GM21360 (cell line): ENCODE data around the gene ELK3.

Experiments
- ATAC-seq: cut with Tn5 transposase; IDR thresholded peaks from one replicate; pipeline ENCODE4 v1.9.1; 2021; ENCODE audit warnings: mild to moderate bottlenecking, moderate library complexity; ENCODE audit not compliant: unreplicated experiment

ELK3 gene

GRCh38 chr12:96193725-96194575 is at the start of gene ELK3:
Gene ELK3 (plus strand): TSS chr12:96194375.
- ATAC-seq, result peak; percentile 34

- ATAC-seq, result no peak
Measured at GRCh38 chr12:96146747-96147146, 47.4 kb upstream of the ELK3 start.

- ATAC-seq, result no peak
Measured at GRCh38 chr12:96150442-96150841, 43.7 kb upstream of the ELK3 start.

- ATAC-seq, result no peak
Measured at GRCh38 chr12:96152164-96152563, 42.0 kb upstream of the ELK3 start.

GRCh38 chr12:96153131-96153725 is 40.9 kb upstream of the ELK3 start:
- no peak for ATAC-seq

GRCh38 chr12:96155181-96155580 is 39.0 kb upstream of the ELK3 start:
- no peak for ATAC-seq

GRCh38 chr12:96155781-96156180 is 38.4 kb upstream of the ELK3 start:
- no peak for ATAC-seq

GRCh38 chr12:96156211-96156610 is 38.0 kb upstream of the ELK3 start:
- ATAC-seq, result no peak

GRCh38 chr12:96157427-96157826 is 36.7 kb upstream of the ELK3 start:
- no peak for ATAC-seq

GRCh38 chr12:96164951-96165811 is 29.0 kb upstream of the ELK3 start:
- no peak for ATAC-seq

GRCh38 chr12:96166765-96167164 is 27.4 kb upstream of the ELK3 start:
- ATAC-seq, result no peak

GRCh38 chr12:96167492-96167891 is 26.7 kb upstream of the ELK3 start:
- ATAC-seq, result no peak

GRCh38 chr12:96170328-96170727 is 23.8 kb upstream of the ELK3 start:
- ATAC-seq, result no peak

GRCh38 chr12:96170762-96171161 is 23.4 kb upstream of the ELK3 start:
- no peak for ATAC-seq

- no peak for ATAC-seq
Measured at GRCh38 chr12:96171905-96172304, 22.3 kb upstream of the ELK3 start.

GRCh38 chr12:96172981-96173380 is 21.2 kb upstream of the ELK3 start:
- ATAC-seq, result no peak

- no peak for ATAC-seq
Measured at GRCh38 chr12:96176575-96176974, 17.6 kb upstream of the ELK3 start.

- ATAC-seq, result no peak
Measured at GRCh38 chr12:96177013-96177412, 17.2 kb upstream of the ELK3 start.

- no peak for ATAC-seq
Measured at GRCh38 chr12:96183734-96184370, 10.3 kb upstream of the ELK3 start.

GRCh38 chr12:96185914-96186313 is 8.3 kb upstream of the ELK3 start:
- ATAC-seq, result no peak
